ENCODE measurements around the gene ZFYVE28.

ZFYVE28 gene

GRCh38 chr4:2327579-2327978 lies 90.9 kb downstream of the ZFYVE28 start:
- no peak for FAIRE-seq

- FAIRE-seq: no peak
These were observed 93.6 kb downstream of the ZFYVE28 start for GRCh38 chr4:2324891-2325290.

- no peak for FAIRE-seq
These were observed 95.6 kb downstream of the ZFYVE28 start for GRCh38 chr4:2322841-2323240.

GRCh38 chr4:2322227-2322626 lies 96.2 kb downstream of the ZFYVE28 start:
- no peak for FAIRE-seq

- no peak for FAIRE-seq
These were observed 96.9 kb downstream of the ZFYVE28 start for GRCh38 chr4:2321279-2322196.

- no peak for FAIRE-seq
These were observed 97.7 kb downstream of the ZFYVE28 start for GRCh38 chr4:2320746-2321145.

- FAIRE-seq: no peak
These were observed 98.3 kb downstream of the ZFYVE28 start for GRCh38 chr4:2320152-2320551.

GRCh38 chr4:2318885-2319284 lies 99.6 kb downstream of the ZFYVE28 start:
- no peak for FAIRE-seq

- no peak for FAIRE-seq
These were observed 100.0 kb downstream of the ZFYVE28 start for GRCh38 chr4:2318476-2318875.

- FAIRE-seq: no peak
These were observed 105.1 kb downstream of the ZFYVE28 start for GRCh38 chr4:2313366-2313765.

GRCh38 chr4:2306773-2307410 lies 111.6 kb downstream of the ZFYVE28 start:
- no peak for FAIRE-seq

- FAIRE-seq: no peak
These were observed 112.5 kb downstream of the ZFYVE28 start for GRCh38 chr4:2305766-2306501.

- FAIRE-seq: no peak
These were observed 113.4 kb downstream of the ZFYVE28 start for GRCh38 chr4:2304877-2305561.

GRCh38 chr4:2304321-2304876 lies 114.0 kb downstream of the ZFYVE28 start:
- no peak for FAIRE-seq

GRCh38 chr4:2303686-2304320 lies 114.6 kb downstream of the ZFYVE28 start:
- FAIRE-seq: no peak

GRCh38 chr4:2303121-2303685 lies 115.2 kb downstream of the ZFYVE28 start:
- FAIRE-seq: no peak

- FAIRE-seq: no peak
These were observed 115.9 kb downstream of the ZFYVE28 start for GRCh38 chr4:2302387-2303119.

- FAIRE-seq: no peak
These were observed 116.6 kb downstream of the ZFYVE28 start for GRCh38 chr4:2301806-2302205.

GRCh38 chr4:2301225-2301642 lies 117.2 kb downstream of the ZFYVE28 start:
- no peak for FAIRE-seq

GRCh38 chr4:2300431-2301224 lies 117.8 kb downstream of the ZFYVE28 start:
- FAIRE-seq: no peak
